Fibroblast of upper back skin (primary cell): ENCODE results near the gene SART3.

Experiments
- DNase-seq: peaks from one replicate; pipeline ENCODE4 v3.0.0-alpha.2; 2013

The SART3 gene

DNA sequence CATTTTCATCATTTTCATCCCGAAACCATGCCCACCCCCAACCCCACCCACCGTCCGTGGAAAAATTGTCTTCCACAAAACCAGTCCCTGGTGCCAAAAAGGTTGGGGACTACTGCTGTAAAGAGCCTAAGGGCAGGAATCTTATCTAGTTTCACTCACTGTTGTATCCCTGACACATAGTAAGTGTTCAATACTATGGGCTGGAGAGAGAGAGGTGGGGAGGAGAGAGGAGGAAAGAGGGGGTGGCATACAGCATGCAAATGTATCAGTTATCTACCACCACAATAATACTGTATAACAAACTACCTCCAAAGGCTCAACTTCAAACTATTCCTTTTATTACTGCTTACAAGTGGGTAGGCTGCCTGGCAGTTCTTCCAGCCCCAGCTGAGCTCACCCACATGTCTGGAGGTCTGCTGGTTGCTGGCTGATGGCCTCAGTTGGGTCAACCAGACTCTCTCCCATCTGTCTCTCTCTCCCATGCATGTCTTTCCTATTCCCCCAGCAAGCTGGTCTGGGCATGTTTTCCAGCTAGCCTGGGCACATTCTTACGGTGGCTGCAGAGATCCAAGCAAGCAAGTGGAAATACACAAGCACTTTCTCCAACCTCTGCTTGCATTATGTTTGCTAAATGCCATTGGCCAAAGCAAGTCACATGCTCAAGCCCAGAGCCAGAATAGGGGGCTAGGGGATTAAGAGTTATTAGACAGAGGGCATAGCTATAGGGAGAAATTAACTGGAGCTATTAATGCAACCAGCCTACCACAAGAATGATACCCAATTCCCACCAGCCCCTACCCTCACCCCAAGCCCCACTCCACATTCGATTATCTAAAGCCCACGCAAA is 77.5 kb downstream of the SART3 start:
- DNase-seq = no peak

DNA sequence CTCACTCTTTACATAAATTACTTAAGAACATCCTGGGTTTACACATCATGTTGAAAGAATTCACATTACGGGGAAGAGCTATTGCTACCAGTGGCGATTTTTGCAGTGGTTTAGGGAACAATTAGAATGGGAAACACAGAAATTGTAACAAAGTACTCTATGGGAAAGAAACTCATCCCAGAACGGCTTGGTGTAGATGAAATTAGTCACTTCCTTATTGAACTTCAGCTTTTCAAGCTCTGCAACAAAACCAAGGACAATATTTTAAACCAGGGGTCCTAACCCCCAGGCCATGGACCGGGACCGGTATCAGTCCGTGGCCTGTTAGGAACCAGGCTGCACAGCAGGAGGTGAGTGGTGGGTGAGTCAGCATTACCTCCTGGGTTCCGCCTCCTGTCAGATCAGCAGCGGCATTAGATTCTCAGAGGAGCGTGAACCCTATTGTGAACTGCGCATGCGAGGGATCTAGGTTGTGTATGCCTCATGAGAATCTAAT is 78.2 kb downstream of the SART3 start:
- peak; percentile 17 for DNase-seq

- no peak for DNase-seq
Measured at GRCh38 chr12:108479364-108480070, 81.5 kb downstream of the SART3 start.

DNA sequence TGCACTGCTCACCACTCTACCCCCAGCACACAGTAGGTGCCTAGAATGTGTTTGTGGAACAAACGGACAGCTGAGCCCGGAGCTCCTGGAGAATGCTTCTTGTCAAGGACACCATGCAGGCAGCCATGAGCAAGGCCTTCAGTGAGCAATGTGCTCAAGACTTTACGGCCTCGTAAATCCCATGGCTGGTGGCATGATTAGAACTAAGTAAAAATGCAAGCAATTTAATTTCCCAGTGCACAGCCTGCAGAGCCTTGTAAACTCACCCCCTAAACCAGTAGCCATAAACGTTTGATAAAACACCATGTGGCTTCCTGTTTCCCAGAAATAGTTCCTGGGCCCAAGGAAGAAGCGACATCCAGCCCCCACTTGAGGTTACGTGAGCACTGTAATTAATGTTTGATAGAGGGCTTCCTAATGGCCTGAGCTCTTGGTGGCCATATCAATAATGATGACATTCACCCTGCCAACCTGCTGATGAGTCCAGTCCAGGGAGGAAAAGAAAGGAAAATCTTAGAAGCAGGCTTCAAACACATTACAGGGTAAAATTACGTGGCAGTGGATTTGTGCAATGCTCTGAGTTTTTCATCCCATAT is 82.3 kb downstream of the SART3 start:
- no peak for DNase-seq

- DNase-seq = no peak
Measured at GRCh38 chr12:108477881-108478259, 83.1 kb downstream of the SART3 start.

DNA sequence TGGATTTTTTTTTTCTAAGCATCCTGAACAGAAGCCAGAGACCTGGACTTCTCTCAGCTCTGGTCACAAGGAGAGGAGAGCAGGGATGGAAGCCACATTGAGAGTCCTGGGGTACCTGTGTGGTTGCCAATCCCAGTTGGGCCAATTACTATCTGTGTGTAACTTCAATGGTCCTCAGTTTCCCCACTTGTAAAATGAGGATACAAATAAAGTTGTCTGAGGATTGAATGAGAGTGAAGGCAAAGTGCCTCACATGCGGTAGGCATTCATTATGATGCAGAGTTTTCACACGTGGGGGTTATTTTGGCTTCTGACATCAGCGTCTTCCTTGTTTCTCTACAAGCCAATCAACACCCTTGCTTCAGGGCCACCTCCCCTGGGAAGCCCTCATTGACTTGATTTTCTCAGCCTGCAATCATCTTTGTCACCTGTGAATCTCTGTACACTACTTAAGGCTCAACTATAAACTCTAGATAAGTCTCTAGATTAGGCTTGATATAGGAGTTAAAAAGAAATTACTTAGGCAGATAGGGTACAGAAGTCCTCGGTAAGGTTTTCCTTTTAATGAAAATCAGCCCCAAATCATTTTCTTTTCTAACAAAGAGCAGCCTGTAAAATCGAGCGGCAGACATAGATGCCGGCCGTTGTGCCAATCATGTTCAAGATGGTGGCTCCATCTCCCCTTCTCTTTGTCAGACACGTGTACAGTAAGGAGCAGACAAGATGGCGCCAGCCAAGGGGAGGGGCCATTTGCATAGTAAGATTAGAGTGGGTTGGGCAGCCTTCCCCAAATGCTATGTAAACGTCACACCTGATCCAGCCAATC is 83.7 kb downstream of the SART3 start:
- DNase-seq = no peak

GRCh38 chr12:108475396-108475795 is 85.6 kb downstream of the SART3 start:
- no peak for DNase-seq

GRCh38 chr12:108473400-108474055 is 87.4 kb downstream of the SART3 start:
- no peak for DNase-seq
